C4-2B (cell line): ENCODE data around the gene ZER1.

Experiments
- CTCF ChIP-seq: fragments of 450-650 bp; conservative IDR thresholded peaks from 2 replicates; pipeline ENCODE4 v1.5.1; 2017; ENCODE audit warnings: mild to moderate bottlenecking
- ZFX ChIP-seq: fragments of 450-650 bp; IDR thresholded peaks from 2 replicates; pipeline ENCODE4 v1.6.1; 2017

GRCh38 chr9:128800061-128800460 lies 28.3 kb upstream of the ZER1 start:
- no peak for TF ChIP-seq CTCF
- no peak for TF ChIP-seq ZFX
